SH-SY5Y (cell line): ENCODE data around the gene MOK.

Experiments
- GATA2 ChIP-seq: IDR thresholded peaks from 2 replicates; pipeline ENCODE4 v1.6.1; 2011; ENCODE audit warnings: mild to moderate bottlenecking, low read depth, low read length
- GATA3 ChIP-seq: IDR thresholded peaks from 2 replicates; pipeline ENCODE4 v1.6.1; 2011; ENCODE audit warnings: low read depth, mild to moderate bottlenecking, low read length, moderate library complexity

DNA sequence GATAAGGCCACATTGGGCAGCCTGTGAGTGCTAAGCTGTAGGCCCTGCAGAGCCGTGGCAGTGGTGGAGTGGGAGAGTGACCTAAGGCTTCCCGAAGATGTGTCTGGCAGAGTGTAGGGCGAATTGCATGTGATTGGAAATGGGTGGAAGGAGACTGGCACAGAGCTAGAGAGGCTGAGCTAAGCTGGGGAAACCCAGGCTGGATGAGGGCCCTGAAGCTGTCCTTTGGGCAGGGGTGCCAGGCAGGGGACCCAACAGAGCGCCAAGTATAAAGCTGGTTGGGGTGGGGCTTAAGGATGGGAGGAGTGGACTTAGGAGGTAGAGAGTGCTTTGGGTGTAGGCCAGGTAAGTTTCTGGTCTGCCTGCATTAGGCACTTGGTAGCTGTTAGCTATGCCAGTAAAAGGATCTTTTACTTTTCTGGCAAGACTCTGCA, 117.4 kb downstream of the MOK start:
- TF ChIP-seq GATA3 (no peak), GATA2 (no peak)
